HG02588 (cell line): ENCODE data around the gene FARSA.
"Not testable (repeated sequence)": the region's sequence is repeated elsewhere in the genome, so short reads cannot be mapped to it uniquely, and the experiment has no call there.

ENCODE experiments used
- ATAC-seq: cut with Tn5 transposase; IDR thresholded peaks from one replicate; pipeline ENCODE4 v1.9.1; 2021; ENCODE audit warnings: mild to moderate bottlenecking, moderate library complexity; ENCODE audit not compliant: unreplicated experiment

FARSA gene

GRCh38 chr19:12937927-12938778 is 4.6 kb upstream of the FARSA start, which contains the start of gene CALR:
Gene CALR (plus strand): TSS chr19:12938609. CDS start chr19:12938680, 71 bp downstream.
- ATAC-seq = peak; percentile 80

- ATAC-seq = no peak
These were observed 3.8 kb upstream of the FARSA start for GRCh38 chr19:12937093-12937926.

- ATAC-seq = no peak
These were observed 3.1 kb upstream of the FARSA start for GRCh38 chr19:12936582-12936981.

- no peak for ATAC-seq
These were observed 1.6 kb upstream of the FARSA start for GRCh38 chr19:12935071-12935470.

DNA sequence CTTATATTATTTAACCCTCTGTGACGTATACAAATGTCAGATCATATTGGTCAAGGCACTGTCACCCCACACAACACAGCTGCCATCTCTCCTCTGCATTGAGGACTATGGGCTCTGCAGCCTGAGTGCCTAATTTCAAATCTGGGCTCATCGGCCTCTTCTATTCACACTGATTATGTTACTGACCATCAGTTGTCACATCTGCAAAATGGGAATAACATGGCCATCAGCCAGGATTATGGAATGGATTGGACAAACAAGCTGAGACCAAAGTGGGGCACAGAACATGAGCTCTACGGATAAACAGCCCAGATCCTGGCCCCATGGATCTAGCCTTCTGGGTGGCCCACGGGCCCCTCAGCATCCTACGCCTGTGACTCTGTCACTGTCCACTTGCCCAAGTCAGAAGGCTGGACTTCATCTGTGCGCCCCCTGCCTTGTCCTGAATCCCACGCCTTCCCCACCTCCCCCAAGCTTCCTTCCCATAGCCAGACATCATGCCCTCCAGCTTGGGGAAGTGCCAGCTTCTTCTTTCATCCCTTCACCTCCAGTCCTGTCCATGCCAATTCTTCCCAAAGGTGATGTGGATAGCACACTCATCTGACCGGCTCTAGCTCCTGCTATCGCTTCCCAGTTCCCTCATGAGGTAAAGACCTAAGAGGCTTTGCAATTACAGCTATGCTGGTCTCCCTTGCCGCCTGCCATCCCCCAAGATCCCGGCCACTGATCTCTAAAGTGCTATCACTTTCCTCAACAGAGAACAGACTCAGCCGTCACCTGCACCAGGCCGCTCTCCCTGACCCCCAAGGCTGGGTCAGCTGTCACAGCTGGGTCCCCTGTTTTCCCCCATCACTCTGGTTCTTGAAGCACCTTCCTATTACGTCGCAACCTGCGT is 872 bp downstream of the FARSA start:
- ATAC-seq = no peak

DNA sequence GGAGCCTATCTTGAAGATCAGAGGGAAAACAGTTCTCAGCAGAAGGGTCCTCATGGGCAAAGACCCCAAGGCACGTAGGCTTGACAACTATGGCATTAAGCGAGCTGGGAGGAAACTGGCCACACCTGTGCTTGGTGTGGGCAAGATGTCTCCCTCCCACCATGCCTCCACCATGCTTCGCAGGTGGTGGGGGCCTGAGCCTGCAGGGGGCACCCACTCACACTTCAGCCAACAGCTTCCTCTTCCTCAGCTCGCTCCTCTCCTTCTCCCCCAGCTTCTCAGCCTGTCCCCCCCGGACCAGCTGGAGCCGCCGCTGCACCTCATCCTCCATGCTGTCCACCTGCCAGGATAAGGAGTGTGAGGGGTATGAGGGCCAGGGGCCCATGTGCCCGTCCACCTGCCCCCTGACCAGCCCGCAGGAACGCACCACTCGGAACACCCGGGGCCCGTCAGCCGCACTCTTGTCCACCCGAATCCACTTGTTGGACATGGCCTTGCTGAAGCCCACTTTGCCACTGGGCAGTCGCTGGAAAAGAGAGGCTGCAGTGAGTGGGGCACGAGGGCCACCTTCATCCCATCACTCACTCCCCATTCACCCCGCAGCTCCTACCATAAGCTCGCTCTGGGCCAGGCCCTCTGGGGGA is 3.4 kb downstream of the FARSA start:
- no peak for ATAC-seq

GRCh38 chr19:12924621-12925310 is 8.7 kb downstream of the FARSA start:
- no peak for ATAC-seq

DNA sequence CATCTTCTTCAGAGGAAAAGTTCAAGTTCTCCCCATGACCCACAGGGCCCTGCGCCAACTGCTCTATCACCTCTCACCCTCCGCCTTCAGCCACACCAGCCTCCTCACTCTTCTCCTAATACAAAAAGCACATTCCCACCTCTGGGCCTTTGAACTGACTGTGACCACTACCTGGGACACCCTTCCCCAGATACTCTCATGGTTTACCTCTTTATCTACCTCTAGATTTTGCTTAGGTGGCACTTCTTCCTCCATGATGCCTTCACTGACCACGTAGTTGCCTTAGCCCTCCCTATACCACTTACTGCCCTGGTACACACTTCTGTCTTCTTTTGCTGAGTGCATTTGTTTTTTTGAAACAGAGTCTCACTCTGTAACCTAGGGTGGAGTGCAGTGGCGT is 10.6 kb downstream of the FARSA start:
- no peak for ATAC-seq

DNA sequence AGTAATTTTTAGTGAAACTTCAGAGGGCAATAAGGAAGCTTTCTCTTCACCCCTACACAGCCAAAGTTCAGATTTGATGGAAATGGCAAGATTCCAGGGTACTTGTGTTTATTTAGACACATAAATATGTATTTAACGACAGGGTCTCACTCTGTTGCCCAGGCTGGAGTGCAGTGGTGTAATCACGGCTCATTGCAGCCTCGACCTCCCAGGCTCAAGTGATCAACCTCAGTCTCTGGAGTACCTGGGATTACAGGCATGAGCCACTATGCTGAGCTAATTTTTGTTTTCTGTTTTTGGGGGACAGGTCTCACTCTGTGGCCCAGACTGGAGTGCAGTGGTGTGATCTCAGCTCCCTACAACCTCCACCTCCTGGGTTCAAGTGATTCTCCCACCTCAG is 12.5 kb downstream of the FARSA start:
- no peak for ATAC-seq

DNA sequence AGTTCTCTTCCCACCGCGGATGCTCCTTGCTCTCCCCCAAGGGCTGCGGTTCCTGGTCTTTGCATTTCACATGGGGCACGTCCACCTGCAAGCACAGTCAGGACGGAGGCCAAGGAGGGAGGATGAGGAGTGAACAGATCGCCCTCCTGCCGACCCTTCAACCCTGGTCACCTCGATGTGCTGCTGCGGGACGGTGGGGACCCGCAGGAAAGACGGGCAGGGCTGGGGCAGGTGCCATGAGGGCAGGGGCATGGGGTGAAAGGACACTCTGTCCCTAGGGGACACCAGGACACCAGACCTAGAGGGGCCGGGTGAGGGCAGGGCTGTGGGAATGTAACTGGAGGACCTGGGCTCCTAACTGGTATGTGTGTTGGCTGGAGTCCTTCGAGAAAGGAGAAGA is 15.3 kb downstream of the FARSA start:
- no peak for ATAC-seq

DNA sequence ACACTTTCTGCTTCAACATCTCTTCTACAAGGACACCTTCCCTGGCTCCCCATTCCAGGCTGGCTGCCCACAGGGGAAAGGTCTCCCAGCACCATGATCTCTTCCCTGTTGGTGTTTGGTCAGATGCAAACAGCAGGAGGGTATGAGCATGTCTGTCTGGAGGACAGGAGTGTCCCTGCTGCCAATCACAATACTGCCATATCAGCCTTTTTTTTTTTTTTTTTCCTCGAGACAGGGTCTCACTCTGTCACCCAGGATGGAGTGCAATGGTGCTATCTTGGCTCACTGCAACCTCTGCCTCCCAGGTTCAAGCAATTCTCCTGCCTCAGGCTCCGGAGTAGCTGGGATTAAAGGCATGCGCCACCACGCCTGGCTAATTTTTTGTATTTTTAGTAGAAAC is 17.7 kb downstream of the FARSA start:
- ATAC-seq = not testable (repeated sequence)

GRCh38 chr19:12913851-12914690 is 19.4 kb downstream of the FARSA start:
- no peak for ATAC-seq

- ATAC-seq = no peak
These were observed 20.4 kb downstream of the FARSA start for GRCh38 chr19:12913011-12913561.

GRCh38 chr19:12912571-12912970 is 20.9 kb downstream of the FARSA start:
- ATAC-seq = no peak

DNA sequence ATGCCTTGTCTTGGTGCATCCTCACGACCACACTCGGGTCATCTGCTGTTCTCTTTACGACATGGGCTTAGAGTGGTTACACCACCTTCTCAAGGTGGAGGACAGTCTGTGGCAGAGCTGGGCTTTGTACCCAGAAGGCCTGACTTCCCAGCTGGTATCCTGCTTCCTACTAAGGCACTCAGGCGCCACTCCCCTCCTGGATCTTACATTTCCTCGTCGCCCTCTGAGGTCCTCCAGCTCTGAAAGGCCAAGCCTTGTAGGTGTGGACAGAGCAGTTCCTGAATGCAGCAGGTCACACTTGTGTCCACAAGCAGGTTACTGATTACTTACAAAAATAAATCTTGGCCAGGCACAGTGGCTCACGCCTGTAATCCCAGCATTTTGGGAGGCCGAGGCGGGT is 26.3 kb downstream of the FARSA start:
- ATAC-seq = no peak

DNA sequence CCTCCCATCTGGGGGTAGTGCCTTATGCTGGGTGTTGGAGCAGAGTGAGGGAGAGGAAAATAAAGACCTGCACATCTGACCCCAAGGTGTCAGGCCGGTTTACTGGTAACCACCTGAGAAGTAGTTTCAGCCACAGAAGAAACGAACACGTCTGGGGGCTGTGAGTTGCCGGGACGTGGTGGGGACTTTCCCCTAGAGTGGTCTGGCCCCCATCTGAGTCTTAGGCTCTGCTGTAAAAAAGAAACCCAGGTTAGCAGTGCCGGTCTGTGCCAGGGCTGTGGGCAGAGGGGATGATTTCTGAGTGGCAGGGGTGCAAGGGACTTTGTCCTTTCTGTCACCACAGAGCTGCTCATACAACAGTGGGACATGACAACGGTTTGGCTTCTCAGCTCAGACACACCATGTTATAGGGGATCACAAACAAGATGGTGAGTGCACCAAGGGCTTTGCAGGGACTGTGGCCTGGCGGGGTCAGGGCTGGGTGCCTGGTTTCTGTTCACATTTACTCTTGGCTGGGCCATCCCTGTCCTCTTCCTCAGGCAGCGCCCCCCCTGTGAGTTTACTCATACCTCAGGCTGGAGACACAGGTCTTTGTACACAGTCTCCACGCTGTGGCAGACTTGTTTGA is 33.5 kb downstream of the FARSA start:
- ATAC-seq = no peak

- no peak for ATAC-seq
These were observed 37.1 kb downstream of the FARSA start for GRCh38 chr19:12896460-12896859.

GRCh38 chr19:12893582-12893981 is 39.9 kb downstream of the FARSA start:
- ATAC-seq = no peak
